NB4 (cell line): ENCODE results near the gene CPD.

ENCODE experiments used
- MYC ChIP-seq: IDR thresholded peaks from 2 replicates; pipeline ENCODE4 v1.6.1; 2011; ENCODE audit warnings: low read depth, low read length
- POLR2A ChIP-seq: IDR thresholded peaks from 2 replicates; pipeline ENCODE4 v1.6.1; 2011; ENCODE audit warnings: mild to moderate bottlenecking; ENCODE audit not compliant: insufficient read length; ENCODE audit errors: extremely low read depth
- TF ChIP-seq, protein P1 (sequence below): IDR thresholded peaks from one replicate; pipeline ENCODE4 v1.5.1; 2012; ENCODE audit warnings: low read depth, low read length
- TF ChIP-seq, protein P2 (sequence below): IDR thresholded peaks from 2 replicates; pipeline ENCODE4 v1.6.1; 2011; ENCODE audit warnings: low read depth, low read length

DNA sequence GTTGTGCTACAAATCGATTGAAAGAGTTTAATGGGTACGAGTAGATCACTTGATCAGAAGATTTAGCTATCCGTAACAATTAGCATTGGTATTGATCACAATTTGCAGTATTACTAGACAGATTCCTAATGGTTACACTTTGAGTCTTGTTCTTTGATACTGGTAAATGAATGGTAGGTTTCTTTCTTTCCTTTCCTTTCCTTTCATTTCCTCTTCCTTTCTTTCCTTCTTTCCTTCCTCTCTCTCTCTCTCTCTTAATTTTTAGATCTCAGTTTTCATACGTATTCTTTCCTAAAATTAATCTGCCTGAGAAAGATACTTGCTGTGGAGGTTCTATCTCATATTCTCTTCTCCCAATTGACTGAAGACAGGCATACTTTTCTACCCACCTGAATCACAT lies 17.9 kb downstream of the CPD start:
- TF ChIP-seq POLR2A (no peak), MYC (no peak)
- TF ChIP-seq, protein P1, sequence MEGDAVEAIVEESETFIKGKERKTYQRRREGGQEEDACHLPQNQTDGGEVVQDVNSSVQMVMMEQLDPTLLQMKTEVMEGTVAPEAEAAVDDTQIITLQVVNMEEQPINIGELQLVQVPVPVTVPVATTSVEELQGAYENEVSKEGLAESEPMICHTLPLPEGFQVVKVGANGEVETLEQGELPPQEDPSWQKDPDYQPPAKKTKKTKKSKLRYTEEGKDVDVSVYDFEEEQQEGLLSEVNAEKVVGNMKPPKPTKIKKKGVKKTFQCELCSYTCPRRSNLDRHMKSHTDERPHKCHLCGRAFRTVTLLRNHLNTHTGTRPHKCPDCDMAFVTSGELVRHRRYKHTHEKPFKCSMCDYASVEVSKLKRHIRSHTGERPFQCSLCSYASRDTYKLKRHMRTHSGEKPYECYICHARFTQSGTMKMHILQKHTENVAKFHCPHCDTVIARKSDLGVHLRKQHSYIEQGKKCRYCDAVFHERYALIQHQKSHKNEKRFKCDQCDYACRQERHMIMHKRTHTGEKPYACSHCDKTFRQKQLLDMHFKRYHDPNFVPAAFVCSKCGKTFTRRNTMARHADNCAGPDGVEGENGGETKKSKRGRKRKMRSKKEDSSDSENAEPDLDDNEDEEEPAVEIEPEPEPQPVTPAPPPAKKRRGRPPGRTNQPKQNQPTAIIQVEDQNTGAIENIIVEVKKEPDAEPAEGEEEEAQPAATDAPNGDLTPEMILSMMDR, result no peak
- TF ChIP-seq, protein P2, sequence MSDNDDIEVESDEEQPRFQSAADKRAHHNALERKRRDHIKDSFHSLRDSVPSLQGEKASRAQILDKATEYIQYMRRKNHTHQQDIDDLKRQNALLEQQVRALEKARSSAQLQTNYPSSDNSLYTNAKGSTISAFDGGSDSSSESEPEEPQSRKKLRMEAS, result no peak
